Duodenal mucosa (tissue), 2 donors: ENCODE results near the gene CREBL2.
"Not testable (repeated sequence)": the region's sequence is repeated elsewhere in the genome, so short reads cannot be mapped to it uniquely, and the experiment has no call there.

Source experiments
- H3K27ac ChIP-seq: one replicate; pipeline ENCODE4 v1.7.0; 2013; ENCODE audit warnings: low read depth, low read length
- H3K27me3 ChIP-seq, 2 donors: one replicate each; pipeline ENCODE4 v1.7.0; 2013; ENCODE audit warnings: low read length in 2 of 2, control low read depth in 1 of 2; ENCODE audit not compliant: insufficient read depth in 2 of 2, control insufficient read depth in 1 of 2
- H3K36me3 ChIP-seq, 2 donors: one replicate each; pipeline ENCODE4 v1.7.0; 2013; ENCODE audit warnings: low read length in 2 of 2, control low read depth in 1 of 2; ENCODE audit not compliant: insufficient read depth in 2 of 2, control insufficient read depth in 1 of 2
- H3K4me1 ChIP-seq, 2 donors: one replicate each; pipeline ENCODE4 v1.7.0; 2013; ENCODE audit warnings: low read length in 2 of 2, control low read depth in 1 of 2; ENCODE audit not compliant: insufficient read depth in 2 of 2, control insufficient read depth in 1 of 2
- H3K4me3 ChIP-seq, 2 donors: one replicate each; pipeline ENCODE4 v1.7.0; 2013; ENCODE audit warnings: low read length in 2 of 2, low read depth in 1 of 2
- H3K9ac ChIP-seq, 2 donors: one replicate each; pipeline ENCODE4 v1.7.0; 2013; ENCODE audit warnings: low read length in 2 of 2, low read depth in 1 of 2
- H3K9me3 ChIP-seq, 2 donors: one replicate each; pipeline ENCODE4 v1.7.0; 2013; ENCODE audit warnings: low read length in 2 of 2, control low read depth in 1 of 2; ENCODE audit not compliant: control insufficient read depth in 1 of 2

CREBL2 gene

GRCh38 chr12:12595929-12596328 is 15.7 kb upstream of the CREBL2 start:
- H3K9ac ChIP-seq, H3K4me3 ChIP-seq, H3K9me3 ChIP-seq, H3K27me3 ChIP-seq, H3K4me1 ChIP-seq, H3K36me3 ChIP-seq, H3K27ac ChIP-seq: not testable (repeated sequence)

- not testable (repeated sequence) for H3K4me3 ChIP-seq, H3K27me3 ChIP-seq, H3K9ac ChIP-seq, H3K27ac ChIP-seq, H3K9me3 ChIP-seq, H3K4me1 ChIP-seq, H3K36me3 ChIP-seq
These were observed 15.1 kb upstream of the CREBL2 start for GRCh38 chr12:12596598-12596997.

DNA sequence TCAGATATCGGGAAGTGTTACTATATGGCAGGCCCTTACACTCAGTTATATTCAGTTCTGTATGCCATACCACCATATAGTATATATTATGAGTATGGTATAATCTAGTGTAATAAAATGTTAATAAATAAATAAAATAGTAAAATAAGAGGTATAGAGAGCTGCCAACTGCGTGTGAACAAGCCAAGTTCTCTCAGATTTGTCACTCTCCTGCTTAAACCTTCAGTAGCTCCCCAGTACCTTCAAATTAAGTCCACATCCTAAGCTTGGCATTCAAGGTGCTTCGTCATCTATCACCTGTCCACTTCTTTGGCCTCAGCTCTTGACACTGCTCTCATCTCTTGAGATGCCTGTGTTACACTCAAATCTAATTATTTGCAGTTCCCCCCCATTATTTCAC is 12.8 kb upstream of the CREBL2 start:
- Histone ChIP-seq H3K4me1 (no peaks in the 10 kb centered on the region), H3K4me3 (no peak overlapping the region), H3K9ac (no peak overlapping the region), H3K9me3 (no peaks in the 10 kb centered on the region), H3K36me3 (no peaks in the 10 kb centered on the region), H3K27ac (no peak overlapping the region), H3K27me3 (no peaks in the 10 kb centered on the region)

DNA sequence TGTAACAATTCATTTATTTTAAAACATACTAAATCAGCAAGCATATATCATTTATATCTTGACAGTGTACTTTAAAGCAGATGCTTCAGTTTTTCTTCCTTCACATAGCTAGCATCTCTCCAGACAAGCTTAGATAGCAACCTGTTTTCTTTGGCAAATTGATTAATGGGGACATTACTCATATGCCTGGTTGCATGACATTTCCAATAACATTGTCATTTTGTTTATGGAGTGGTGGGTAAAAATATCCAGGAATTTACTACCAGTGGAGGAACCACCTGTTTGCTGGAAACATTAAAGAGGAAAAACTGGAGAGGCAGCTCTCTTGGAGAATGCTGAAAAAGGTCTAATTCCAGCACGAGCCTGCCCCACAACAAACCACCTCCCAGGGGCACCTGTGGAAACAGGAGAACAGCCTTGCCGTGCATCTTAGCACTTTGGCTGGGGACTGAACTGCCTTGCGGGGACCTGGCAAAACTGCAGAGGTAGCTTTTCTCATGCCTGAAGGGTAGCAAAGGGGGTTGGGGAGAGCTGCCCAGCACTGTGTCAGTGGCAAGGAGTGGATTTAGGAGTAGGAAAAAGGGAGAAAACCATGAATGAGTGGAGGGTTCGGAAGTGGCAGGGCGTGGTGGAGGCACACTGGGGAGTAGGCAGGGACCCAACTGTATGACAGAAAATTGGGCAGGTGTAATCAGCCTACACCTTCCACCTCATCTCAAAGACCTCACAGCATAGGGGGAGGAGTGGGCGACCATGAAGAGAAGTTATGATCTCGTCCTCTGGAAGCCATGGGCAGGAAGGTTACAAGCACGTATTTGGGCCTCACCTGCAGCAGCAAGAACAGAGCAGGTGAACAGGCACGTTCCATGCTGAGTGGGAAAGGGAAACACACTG is 11.7 kb upstream of the CREBL2 start:
- no peak overlapping the region for H3K4me3 ChIP-seq
- peaks cover 0 to 6% of the 10 kb centered on the region in 2 donors for H3K4me1 ChIP-seq
- no peaks in the 10 kb centered on the region for H3K9me3 ChIP-seq
- H3K36me3 ChIP-seq, result no peaks in the 10 kb centered on the region
- H3K27ac ChIP-seq, result no peak overlapping the region
- H3K9ac ChIP-seq, result no peak overlapping the region
- no peaks in the 10 kb centered on the region for H3K27me3 ChIP-seq

GRCh38 chr12:12600659-12601058 is 11.0 kb upstream of the CREBL2 start:
- no peaks in the 10 kb centered on the region for H3K27me3 ChIP-seq
- peaks cover 0 to 8% of the 10 kb centered on the region in 2 donors for H3K4me1 ChIP-seq
- H3K9me3 ChIP-seq, result no peaks in the 10 kb centered on the region
- H3K27ac ChIP-seq, result no peak overlapping the region
- no peak overlapping the region for H3K9ac ChIP-seq
- H3K4me3 ChIP-seq, result no peak overlapping the region
- no peaks in the 10 kb centered on the region for H3K36me3 ChIP-seq

GRCh38 chr12:12604740-12605139 is 6.9 kb upstream of the CREBL2 start:
- Histone ChIP-seq H3K9me3 (no peaks in the 10 kb centered on the region), H3K36me3 (no peaks in the 10 kb centered on the region), H3K4me3 (no peak overlapping the region), H3K9ac (no peak overlapping the region), H3K27me3 (no peaks in the 10 kb centered on the region), H3K4me1 (peaks cover 0 to 8% of the 10 kb centered on the region in 2 donors), H3K27ac (no peak overlapping the region)

- H3K4me1 ChIP-seq, result peaks cover 3 to 8% of the 10 kb centered on the region in 2 donors
- H3K9me3 ChIP-seq, result no peaks in the 10 kb centered on the region
- H3K4me3 ChIP-seq, result no peak overlapping the region
- no peaks in the 10 kb centered on the region for H3K27me3 ChIP-seq
- no peak overlapping the region for H3K9ac ChIP-seq
- H3K36me3 ChIP-seq, result no peaks in the 10 kb centered on the region
- H3K27ac ChIP-seq, result peak overlapping the region; percentile 20
These were observed 4.7 kb upstream of the CREBL2 start for GRCh38 chr12:12606781-12607589.

GRCh38 chr12:12608557-12608957 is 3.1 kb upstream of the CREBL2 start:
- H3K9me3 ChIP-seq, result no peaks in the 10 kb centered on the region
- H3K27ac ChIP-seq, result no peak overlapping the region
- H3K36me3 ChIP-seq, result no peaks in the 10 kb centered on the region
- H3K4me1 ChIP-seq, result peaks cover 12 to 16% of the 10 kb centered on the region in 2 donors
- no peaks in the 10 kb centered on the region for H3K27me3 ChIP-seq
- no peak overlapping the region for H3K4me3 ChIP-seq
- H3K9ac ChIP-seq, result no peak overlapping the region

DNA sequence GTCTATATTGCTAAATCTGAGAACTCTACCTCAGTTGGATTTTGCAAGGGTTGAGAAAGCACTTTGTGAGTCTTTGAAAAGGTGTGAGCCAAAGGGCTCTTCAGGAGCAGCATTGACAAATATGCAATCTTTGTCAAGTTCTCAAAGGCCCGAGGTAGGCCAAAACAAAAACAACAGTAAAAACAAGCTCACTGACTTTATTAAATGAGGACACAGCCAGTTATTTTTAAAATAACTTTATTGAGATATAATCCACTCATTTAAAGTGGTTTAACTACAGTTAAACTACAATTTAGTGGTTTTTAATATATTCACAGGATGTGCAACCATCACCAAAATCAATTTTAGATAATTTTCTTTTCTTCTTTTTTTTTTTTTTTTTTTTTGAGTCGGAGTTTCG is 2.0 kb upstream of the CREBL2 start:
- Histone ChIP-seq H3K9ac (no peak overlapping the region), H3K27ac (no peak overlapping the region), H3K9me3 (no peaks in the 10 kb centered on the region), H3K27me3 (no peaks in the 10 kb centered on the region), H3K36me3 (no peaks in the 10 kb centered on the region), H3K4me1 (peaks cover 12 to 13% of the 10 kb centered on the region in 2 donors), H3K4me3 (no peak overlapping the region)

- H3K4me1 ChIP-seq, result peaks cover 9 to 12% of the 10 kb centered on the region in 2 donors
- H3K36me3 ChIP-seq, result no peaks in the 10 kb centered on the region
- no peaks in the 10 kb centered on the region for H3K9me3 ChIP-seq
- H3K27me3 ChIP-seq, result no peaks in the 10 kb centered on the region
- peak overlapping the region in 1 of 2 donors; percentile 83 for H3K9ac ChIP-seq
- peak overlapping the region; percentile 86 to 92 for H3K4me3 ChIP-seq
- H3K27ac ChIP-seq, result peak overlapping the region; percentile 90
These were observed 965 bp upstream of the CREBL2 start for GRCh38 chr12:12610711-12611110.
